Breast epithelium (tissue), 3 donors: Measurements from ENCODE around the gene NAALADL2.

Experiments
- CTCF ChIP-seq, 3 donors: fragments of 450-650 bp; IDR thresholded peaks; one replicate each; pipeline ENCODE4 v1.5.1; 2016 to 2017; ENCODE audit warnings: antibody characterized with exemption in 3 of 3, mild to moderate bottlenecking in 3 of 3, moderate library complexity in 3 of 3
- POLR2A ChIP-seq: fragments of 450-650 bp; IDR thresholded peaks from one replicate; pipeline ENCODE4 v1.6.1; 2016; ENCODE audit warnings: antibody characterized with exemption, mild to moderate bottlenecking, moderate library complexity
- POLR2AphosphoS5 ChIP-seq, 3 donors: sonication (generic); formaldehyde crosslinking; IDR thresholded peaks; one replicate each; pipeline ENCODE4 v1.6.1; 2017; ENCODE audit warnings: antibody characterized with exemption in 3 of 3

- TF ChIP-seq POLR2AphosphoS5 (IDR thresholded peaks at IDR 0.05) (no peak), CTCF (IDR thresholded peaks at IDR 0.05) (no peak), POLR2A (no peak)
Observed at GRCh38 chr3:174958671-174959328, 99.7 kb downstream of the NAALADL2 start.
